OCI-LY7 (cell line): ENCODE measurements around the gene CACNA1D.

Experiments
- CTCF ChIP-seq: fragments of 200-600 bp; sonication (generic); conservative IDR thresholded peaks from 2 replicates; pipeline ENCODE4 v1.5.1; 2014; ENCODE audit warnings: mild to moderate bottlenecking, antibody characterized with exemption, low read length, moderate library complexity, mixed read lengths
- EZH2phosphoT487 ChIP-seq: fragments of 200-600 bp; sonication (generic); IDR thresholded peaks from 2 replicates; pipeline ENCODE4 v1.6.1; 2018; ENCODE audit warnings: low read depth, borderline replicate concordance, mild to moderate bottlenecking, mixed run types, antibody characterized with exemption, low read length, moderate library complexity, mixed read lengths

GRCh38 chr3:53489787-53490458, 4.5 kb upstream of the CACNA1D start:
- TF ChIP-seq CTCF (no peak), EZH2phosphoT487 (no peak)
